ENCODE results near the gene TWIST2. TPM values are rescaled to one million over a fixed set of nuclear protein-coding genes. Genes with fewer than 3 reads are reported as not detected.
A peak's percentile ranks its signal among the peaks of the same experiment; 100 is the strongest.

The TWIST2 gene
- total and polyA plus RNA-seq, 5 donors = 3.1 to 6.3 (median 5.0) TPM

DNA sequence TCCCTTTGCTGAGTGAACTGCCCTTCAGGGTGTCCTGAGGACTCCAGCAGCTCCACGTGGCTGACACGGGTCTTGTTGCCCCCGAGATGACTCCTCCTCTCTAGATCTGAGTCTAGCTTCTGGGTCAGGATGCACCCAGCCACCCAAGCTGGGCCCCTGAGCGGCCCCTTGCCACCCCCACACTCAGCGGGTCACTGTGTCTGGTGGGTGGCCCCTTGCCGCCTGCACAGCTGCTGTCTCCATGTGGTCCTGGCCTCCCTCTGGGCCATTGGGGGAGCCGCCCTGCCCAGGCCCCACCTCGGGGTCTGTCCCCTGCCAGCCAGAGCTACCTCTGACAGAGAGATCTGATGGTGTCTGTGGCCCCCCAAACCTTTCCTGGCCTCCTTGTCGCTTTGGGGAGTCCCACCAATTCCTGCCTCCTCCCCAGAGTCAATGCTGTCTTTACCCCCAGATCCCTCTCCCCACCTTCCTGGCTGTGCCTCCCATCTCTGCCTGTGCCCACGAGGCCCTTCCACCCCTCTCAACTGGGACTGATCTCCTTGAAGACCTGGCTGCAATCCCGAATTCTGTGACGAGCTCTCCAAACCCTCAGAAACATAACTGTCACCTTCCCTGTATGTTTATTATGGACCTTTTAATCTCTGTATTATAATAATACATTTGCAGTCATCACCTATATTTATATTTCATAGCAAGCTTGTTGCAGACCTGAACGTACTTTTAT is 46.5 kb downstream of the TWIST2 start:
- DNase-seq = peak in 1 of 3 donors; percentile 9
- H3K4me1 ChIP-seq (ENCODE audit: control insufficient read depth, insufficient read depth, low read length) = no peaks in the 10 kb centered on the region
- intact Hi-C loops (cut with DNase I) = no loop called here
- no peak overlapping the region for H3K27ac ChIP-seq (ENCODE audit: low read length)
- H3K27me3 ChIP-seq (ENCODE audit: control insufficient read depth, insufficient read depth) = no peaks in the 10 kb centered on the region
- no peaks in the 10 kb centered on the region for H3K9me3 ChIP-seq (ENCODE audit: control insufficient read depth, low read length)
- 77% methylated on average over 13 of the region's 13 CpGs for WGBS
- ATAC-seq = no peak
- no peak overlapping the region for H3K4me3 ChIP-seq (ENCODE audit: low read length)

- DNase-seq (peak in 1 of 3 donors; percentile 47), ATAC-seq (no peak)
- Histone ChIP-seq H3K9me3 (ENCODE audit: control insufficient read depth, low read length) (no peaks in the 10 kb centered on the region), H3K4me3 (ENCODE audit: low read length) (no peak overlapping the region), H3K4me1 (ENCODE audit: control insufficient read depth, insufficient read depth, low read length) (no peaks in the 10 kb centered on the region), H3K27me3 (ENCODE audit: control insufficient read depth, insufficient read depth) (no peaks in the 10 kb centered on the region), H3K27ac (ENCODE audit: low read length) (no peak overlapping the region)
- 78% methylated on average over 10 of the region's 10 CpGs for WGBS
- intact Hi-C loops (cut with DNase I) = no loop called here
Measured at GRCh38 chr2:238894950-238895298, 47.0 kb downstream of the TWIST2 start.

DNA sequence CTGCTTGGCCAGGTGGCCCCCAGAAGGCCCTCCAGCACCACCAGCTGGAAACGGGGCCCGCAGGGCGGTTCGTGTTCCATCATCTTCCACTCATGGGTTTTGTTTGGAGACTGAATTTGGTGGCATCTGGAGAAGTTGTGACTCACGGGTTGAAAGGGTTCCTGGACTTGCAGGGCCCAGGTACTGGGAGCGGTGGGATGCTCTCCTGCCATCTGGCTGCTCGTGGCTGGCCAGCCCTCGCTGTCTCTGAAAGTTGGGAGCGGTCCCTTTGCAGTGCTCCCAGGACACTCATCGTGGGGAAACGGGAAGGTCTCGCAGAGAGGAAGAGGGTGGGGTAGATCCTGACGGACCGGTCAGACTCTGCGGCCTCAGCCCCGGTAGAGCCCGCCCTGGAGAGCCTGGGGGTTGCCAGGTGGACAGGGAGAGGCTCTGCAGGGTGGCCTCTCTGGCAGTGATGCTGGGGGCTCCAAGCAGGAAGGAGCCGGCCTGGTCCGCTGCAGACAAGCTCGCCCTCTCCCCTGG is 47.5 kb downstream of the TWIST2 start:
- H3K27me3 ChIP-seq (ENCODE audit: control insufficient read depth, insufficient read depth) = no peaks in the 10 kb centered on the region
- no peaks in the 10 kb centered on the region for H3K9me3 ChIP-seq (ENCODE audit: control insufficient read depth, low read length)
- H3K4me3 ChIP-seq (ENCODE audit: low read length) = no peak overlapping the region
- no peak overlapping the region for H3K27ac ChIP-seq (ENCODE audit: low read length)
- peak; percentile 9 to 70 for ATAC-seq
- intact Hi-C loops (cut with DNase I) = no loop called here
- H3K4me1 ChIP-seq (ENCODE audit: control insufficient read depth, insufficient read depth, low read length) = no peaks in the 10 kb centered on the region
- 55% methylated on average over 20 of the region's 20 CpGs for WGBS
- DNase-seq = no peak

GRCh38 chr2:238895891-238896600 is 48.2 kb downstream of the TWIST2 start:
- intact Hi-C loops (cut with DNase I) = no loop called here
- Histone ChIP-seq H3K9me3 (ENCODE audit: control insufficient read depth, low read length) (no peaks in the 10 kb centered on the region), H3K27ac (ENCODE audit: low read length) (no peak overlapping the region), H3K27me3 (ENCODE audit: control insufficient read depth, insufficient read depth) (no peaks in the 10 kb centered on the region), H3K4me1 (ENCODE audit: control insufficient read depth, insufficient read depth, low read length) (no peaks in the 10 kb centered on the region), H3K4me3 (ENCODE audit: low read length) (no peak overlapping the region)
- 23% methylated on average over 27 of the region's 27 CpGs for WGBS
- peak; percentile 83 to 84 for ATAC-seq
- peak; percentile 86 to 91 (median 91) for DNase-seq

DNA sequence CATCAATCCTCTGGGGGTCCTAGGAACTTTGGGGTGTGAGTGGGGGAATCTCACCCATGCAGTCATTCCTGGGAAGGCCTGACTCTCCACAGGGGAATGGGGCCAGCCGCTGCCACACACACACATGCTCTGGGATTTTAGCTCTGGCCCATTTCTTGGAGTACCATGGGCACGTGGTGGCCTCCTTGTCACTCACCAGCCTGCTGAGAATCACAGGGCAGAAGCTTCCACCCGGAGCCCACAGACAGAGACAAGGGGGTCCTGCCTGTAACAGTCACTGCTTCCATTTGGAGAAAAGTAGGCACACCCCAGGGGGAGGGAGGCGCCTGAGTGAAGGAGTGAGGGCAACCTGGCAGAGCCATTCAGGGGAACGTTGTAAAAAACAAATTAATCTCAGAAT is 48.8 kb downstream of the TWIST2 start:
- WGBS = 76% methylated on average over 5 of the region's 5 CpGs
- H3K27ac ChIP-seq (ENCODE audit: low read length) = no peak overlapping the region

DNA sequence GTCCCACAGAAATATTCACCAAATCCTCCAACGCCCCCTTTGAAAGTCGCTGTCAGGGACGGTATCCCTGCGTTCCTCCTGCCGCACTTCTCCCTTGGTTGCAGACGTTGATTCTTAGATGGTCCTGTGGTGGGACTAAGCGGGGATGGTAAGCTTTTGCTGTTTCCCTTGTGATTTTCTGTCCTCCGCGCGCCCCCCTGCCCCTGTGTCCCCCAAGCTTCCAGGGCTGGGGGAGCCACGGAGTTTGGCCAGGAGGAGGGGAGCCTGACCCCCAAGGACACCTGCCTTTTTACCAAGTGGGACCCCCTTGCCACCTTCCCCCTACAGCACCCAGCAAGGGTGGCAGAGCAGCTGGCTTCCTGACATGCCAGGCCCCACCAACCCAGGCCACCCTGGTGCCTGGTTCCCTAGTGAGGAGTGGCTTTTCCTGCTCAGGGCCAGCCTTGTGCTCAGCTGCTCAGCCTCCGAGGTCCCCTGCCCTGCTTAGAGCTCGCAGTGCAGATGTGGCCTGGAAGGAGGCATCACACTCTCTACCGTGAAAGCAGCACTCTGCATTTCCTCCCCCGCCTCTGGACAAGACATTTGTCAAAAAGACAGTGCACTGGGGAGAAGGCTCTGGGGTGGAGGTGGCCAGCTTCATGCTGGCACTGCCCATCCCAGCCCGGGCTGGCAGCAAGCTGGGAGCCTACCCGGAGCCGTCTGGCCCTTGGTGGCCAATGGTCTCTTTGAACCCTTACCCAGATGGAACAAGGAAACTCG is 49.4 kb downstream of the TWIST2 start:
- H3K27ac ChIP-seq (ENCODE audit: low read length) = no peak overlapping the region
- H3K27me3 ChIP-seq (ENCODE audit: control insufficient read depth, insufficient read depth) = no peaks in the 10 kb centered on the region
- DNase-seq = peak in 1 of 3 donors; percentile 53
- H3K4me3 ChIP-seq (ENCODE audit: low read length) = no peak overlapping the region
- ATAC-seq = no peak
- H3K4me1 ChIP-seq (ENCODE audit: control insufficient read depth, insufficient read depth, low read length) = no peaks in the 10 kb centered on the region
- H3K9me3 ChIP-seq (ENCODE audit: control insufficient read depth, low read length) = no peaks in the 10 kb centered on the region
- intact Hi-C loops (cut with DNase I) = no loop called here
- 79% methylated on average over 19 of the region's 19 CpGs for WGBS

More for the DNA sequence above, 48.8 kb downstream of the TWIST2 start:
- ATAC-seq (no peak), DNase-seq (peak in 1 of 3 donors; percentile 30)
- Histone ChIP-seq H3K9me3 (ENCODE audit: control insufficient read depth, low read length) (no peaks in the 10 kb centered on the region), H3K4me3 (ENCODE audit: low read length) (no peak overlapping the region), H3K27me3 (ENCODE audit: control insufficient read depth, insufficient read depth) (no peaks in the 10 kb centered on the region), H3K4me1 (ENCODE audit: control insufficient read depth, insufficient read depth, low read length) (no peaks in the 10 kb centered on the region)
- intact Hi-C loops (cut with DNase I) = no loop called here

- intact Hi-C loops (cut with DNase I) = no loop called here
- H3K27me3 ChIP-seq (ENCODE audit: control insufficient read depth, insufficient read depth) = no peaks in the 10 kb centered on the region
- H3K27ac ChIP-seq (ENCODE audit: low read length) = no peak overlapping the region
- ATAC-seq = no peak
- H3K4me3 ChIP-seq (ENCODE audit: low read length) = no peak overlapping the region
- peak in 1 of 3 donors; percentile 57 for DNase-seq
- no peaks in the 10 kb centered on the region for H3K4me1 ChIP-seq (ENCODE audit: control insufficient read depth, insufficient read depth, low read length)
- H3K9me3 ChIP-seq (ENCODE audit: control insufficient read depth, low read length) = no peaks in the 10 kb centered on the region
- 72% methylated on average over 7 of the region's 7 CpGs for WGBS
Measured at GRCh38 chr2:238897911-238898311, 50.0 kb downstream of the TWIST2 start.

DNA sequence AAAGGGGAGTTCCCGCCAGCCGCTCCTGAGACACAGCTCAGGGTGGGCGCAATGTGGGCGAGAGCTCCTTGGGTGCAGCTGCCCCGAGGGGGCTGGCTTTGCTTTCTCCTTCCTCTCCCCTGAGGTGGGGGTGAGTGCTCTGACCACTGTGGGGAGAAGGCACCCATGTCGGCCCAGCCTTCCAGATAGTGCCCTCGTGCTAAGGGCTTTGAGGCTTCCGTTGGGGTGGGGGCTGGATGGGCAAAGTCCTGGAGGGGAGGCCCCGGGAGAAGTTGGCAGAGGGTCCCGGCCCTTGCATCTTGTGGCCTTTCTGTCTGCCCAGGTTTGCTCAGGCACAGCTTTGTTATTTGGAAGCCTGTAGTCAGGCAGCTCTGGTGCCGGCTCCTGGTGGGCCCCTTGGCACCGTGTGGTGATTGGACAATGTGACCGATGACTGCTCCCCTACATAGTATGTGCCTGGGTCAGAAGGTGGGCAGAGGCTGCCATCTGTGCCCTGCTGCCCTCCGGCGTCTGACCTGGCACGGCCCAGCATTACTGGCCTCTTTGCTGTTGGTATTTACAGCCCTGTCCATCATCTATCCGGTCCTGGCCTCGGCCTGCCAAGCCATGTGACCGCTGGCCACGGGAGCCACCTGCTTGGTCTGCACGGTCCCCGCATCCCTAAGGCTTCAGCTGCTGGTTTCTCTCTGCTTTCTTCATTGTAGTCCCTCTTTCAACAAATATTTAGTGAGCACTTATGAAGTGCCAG is 50.8 kb downstream of the TWIST2 start:
- WGBS = 88% methylated on average over 22 of the region's 22 CpGs
- no peak overlapping the region for H3K27ac ChIP-seq (ENCODE audit: low read length)
- intact Hi-C loops (cut with DNase I) = no loop called here

DNA sequence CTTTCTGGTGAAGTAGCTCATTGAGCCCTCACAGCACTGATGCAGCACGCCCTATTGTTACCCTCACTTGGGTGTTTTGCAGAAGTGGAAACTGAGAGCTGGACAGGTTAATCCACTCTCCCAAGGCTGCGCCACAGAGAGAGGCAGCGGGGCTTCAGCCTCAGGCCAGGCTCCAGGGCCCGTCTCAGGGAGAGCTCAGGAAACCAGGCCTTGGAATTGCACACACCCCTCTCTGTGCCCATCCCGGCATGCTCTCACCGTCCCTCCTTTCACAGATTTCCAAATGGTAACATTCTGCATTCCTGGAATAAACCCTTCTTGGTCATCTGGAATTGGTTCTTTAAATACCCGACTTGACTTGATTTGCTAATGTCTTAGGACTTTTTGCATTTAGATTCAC is 51.5 kb downstream of the TWIST2 start:
- intact Hi-C loops (cut with DNase I) = no loop called here
- H3K4me1 ChIP-seq (ENCODE audit: control insufficient read depth, insufficient read depth, low read length) = no peaks in the 10 kb centered on the region
- no peak overlapping the region for H3K27ac ChIP-seq (ENCODE audit: low read length)
- no peaks in the 10 kb centered on the region for H3K9me3 ChIP-seq (ENCODE audit: control insufficient read depth, low read length)
- no peaks in the 10 kb centered on the region for H3K27me3 ChIP-seq (ENCODE audit: control insufficient read depth, insufficient read depth)
- 80% methylated on average over 7 of the region's 7 CpGs for WGBS
- DNase-seq (no peak), ATAC-seq (no peak)
- H3K4me3 ChIP-seq (ENCODE audit: low read length) = no peak overlapping the region

More for the DNA sequence above, 50.8 kb downstream of the TWIST2 start:
- Histone ChIP-seq H3K9me3 (ENCODE audit: control insufficient read depth, low read length) (no peaks in the 10 kb centered on the region), H3K4me1 (ENCODE audit: control insufficient read depth, insufficient read depth, low read length) (no peaks in the 10 kb centered on the region), H3K27me3 (ENCODE audit: control insufficient read depth, insufficient read depth) (no peaks in the 10 kb centered on the region), H3K4me3 (ENCODE audit: low read length) (no peak overlapping the region)
- ATAC-seq (no peak), DNase-seq (peak in 1 of 3 donors; percentile 31)

DNA sequence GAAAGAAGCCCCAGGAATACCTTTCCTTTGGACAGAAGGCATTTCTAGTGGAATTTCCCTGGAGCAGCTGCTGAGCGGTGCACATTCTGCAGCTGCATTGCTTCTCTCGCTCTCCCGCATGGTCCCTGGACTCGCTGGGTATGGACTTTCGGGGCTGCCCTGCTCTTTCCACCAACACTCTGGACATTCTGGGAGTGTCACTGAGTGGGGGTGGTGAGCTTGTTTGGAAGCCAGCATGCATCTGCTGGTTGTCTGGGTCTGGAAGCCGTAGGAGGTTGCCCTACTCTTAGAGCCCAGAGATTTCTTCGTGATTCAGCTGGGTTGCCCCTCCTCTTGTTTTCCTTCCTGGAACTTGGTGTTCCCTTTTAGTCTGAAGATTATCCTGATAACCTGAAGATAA is 52.6 kb downstream of the TWIST2 start:
- ATAC-seq (no peak), DNase-seq (peak in 1 of 3 donors; percentile 31)
- no peaks in the 10 kb centered on the region for H3K9me3 ChIP-seq (ENCODE audit: control insufficient read depth, low read length)
- no peaks in the 10 kb centered on the region for H3K27me3 ChIP-seq (ENCODE audit: control insufficient read depth, insufficient read depth)
- no peak overlapping the region for H3K27ac ChIP-seq (ENCODE audit: low read length)
- WGBS = 52% methylated on average over 7 of the region's 7 CpGs
- no peak overlapping the region for H3K4me3 ChIP-seq (ENCODE audit: low read length)
- intact Hi-C loops (cut with DNase I) = no loop called here
- no peaks in the 10 kb centered on the region for H3K4me1 ChIP-seq (ENCODE audit: control insufficient read depth, insufficient read depth, low read length)

Data from right cardiac atrium (tissue), 5 donors.